HG03066 (cell line): Measurements from ENCODE around the gene CHD2.
"Not testable (repeated sequence)": the region's sequence is repeated elsewhere in the genome, so short reads cannot be mapped to it uniquely, and the experiment has no call there.

ENCODE experiments used
- ATAC-seq: cut with Tn5 transposase; IDR thresholded peaks from one replicate; pipeline ENCODE4 v1.9.1; 2021; ENCODE audit warnings: low read depth; ENCODE audit not compliant: unreplicated experiment

Gene CHD2

GRCh38 chr15:92903966-92904721 is 4.0 kb downstream of the CHD2 start:
- peak; percentile 68 for ATAC-seq

DNA sequence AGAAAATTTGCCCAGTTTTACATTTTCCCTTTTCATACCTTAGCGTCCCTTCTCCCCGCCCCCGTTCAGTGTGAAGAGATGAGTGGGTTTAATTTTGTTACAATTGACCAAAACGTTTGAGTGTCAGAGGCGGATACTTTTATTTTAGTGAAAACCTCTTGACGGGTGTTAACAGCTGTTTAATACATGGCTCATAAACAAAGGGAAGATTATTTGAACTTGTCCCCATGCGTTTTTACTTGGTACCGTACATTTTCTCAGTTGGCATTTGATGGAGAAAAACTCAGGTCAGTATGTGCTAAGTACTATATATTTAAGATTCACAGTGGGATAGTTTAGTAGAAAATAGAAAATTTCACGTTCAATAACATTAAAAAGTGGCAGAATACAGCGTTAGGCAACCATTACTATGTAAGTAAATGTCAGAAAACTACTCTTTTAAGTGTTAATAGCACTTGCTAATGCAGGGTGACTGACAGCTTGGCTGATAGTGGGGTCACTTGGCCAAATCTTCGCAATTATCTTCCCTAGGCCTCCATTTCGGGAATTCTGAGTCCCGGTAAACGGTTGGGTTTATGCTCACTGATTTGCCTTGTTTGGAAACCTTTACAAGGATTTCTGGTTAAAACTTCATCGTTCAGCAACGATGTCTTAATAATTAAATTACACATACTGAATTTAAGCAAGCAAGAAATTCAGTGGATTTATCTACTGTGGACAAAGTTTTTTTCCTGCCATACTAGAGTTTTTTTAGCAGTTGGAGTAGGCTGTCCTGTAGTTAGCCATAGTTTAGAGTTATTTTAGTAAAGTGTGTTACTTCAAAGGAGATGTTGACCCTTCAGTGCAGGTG is 4.8 kb downstream of the CHD2 start:
- ATAC-seq: no peak

GRCh38 chr15:92906020-92906419 is 5.9 kb downstream of the CHD2 start:
- no peak for ATAC-seq

DNA sequence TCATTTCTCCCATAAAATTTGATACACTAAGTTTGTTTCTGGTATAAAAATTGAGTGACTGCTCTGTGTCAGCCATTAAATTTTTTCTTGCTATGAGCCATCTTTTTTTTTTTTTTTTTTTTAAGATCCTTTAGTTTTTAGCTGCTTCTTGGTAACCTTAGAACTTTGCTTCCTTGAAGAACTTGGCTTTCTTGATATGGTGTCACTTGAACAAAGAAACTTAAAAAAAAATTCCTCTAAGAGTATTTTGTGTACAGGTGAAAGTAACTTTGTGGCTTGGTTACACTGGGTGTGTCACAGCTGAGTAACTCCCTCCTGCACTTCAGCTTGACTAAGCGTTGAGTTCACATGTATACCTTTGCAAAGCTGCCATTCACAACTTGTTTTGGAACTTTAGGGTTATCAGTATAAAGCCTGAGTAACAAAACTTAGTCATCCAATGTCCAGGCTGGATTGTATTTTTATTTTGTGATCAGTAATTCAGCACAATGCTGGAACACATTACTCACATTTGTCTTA is 6.5 kb downstream of the CHD2 start:
- ATAC-seq: peak; percentile 39

- ATAC-seq: no peak
These were observed 7.1 kb downstream of the CHD2 start for GRCh38 chr15:92907229-92907628.

- no peak for ATAC-seq
These were observed 8.0 kb downstream of the CHD2 start for GRCh38 chr15:92907896-92908712.

DNA sequence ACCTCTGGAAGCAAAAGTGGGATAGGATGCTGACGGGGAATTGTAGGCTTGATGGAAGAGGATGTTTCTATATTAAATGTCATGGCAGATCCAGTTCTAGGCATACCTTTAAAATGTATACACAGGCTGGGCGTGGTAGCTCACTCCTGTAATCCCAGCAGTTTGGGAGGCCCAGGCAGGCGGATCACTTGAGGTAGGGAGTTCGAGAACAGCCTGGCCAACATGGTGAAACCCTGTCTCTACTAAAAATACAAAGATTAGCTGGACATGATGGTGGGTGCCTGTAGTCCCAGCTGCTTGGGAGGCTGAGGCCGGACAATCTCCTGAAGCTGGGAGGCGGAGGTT is 8.6 kb downstream of the CHD2 start:
- no peak for ATAC-seq

GRCh38 chr15:92909136-92909781 is 9.1 kb downstream of the CHD2 start:
- ATAC-seq: no peak

GRCh38 chr15:92910451-92910850 is 10.3 kb downstream of the CHD2 start:
- no peak for ATAC-seq

- ATAC-seq: no peak
These were observed 14.0 kb downstream of the CHD2 start for GRCh38 chr15:92914103-92914499.

GRCh38 chr15:92914768-92915221 is 14.7 kb downstream of the CHD2 start:
- ATAC-seq: no peak

DNA sequence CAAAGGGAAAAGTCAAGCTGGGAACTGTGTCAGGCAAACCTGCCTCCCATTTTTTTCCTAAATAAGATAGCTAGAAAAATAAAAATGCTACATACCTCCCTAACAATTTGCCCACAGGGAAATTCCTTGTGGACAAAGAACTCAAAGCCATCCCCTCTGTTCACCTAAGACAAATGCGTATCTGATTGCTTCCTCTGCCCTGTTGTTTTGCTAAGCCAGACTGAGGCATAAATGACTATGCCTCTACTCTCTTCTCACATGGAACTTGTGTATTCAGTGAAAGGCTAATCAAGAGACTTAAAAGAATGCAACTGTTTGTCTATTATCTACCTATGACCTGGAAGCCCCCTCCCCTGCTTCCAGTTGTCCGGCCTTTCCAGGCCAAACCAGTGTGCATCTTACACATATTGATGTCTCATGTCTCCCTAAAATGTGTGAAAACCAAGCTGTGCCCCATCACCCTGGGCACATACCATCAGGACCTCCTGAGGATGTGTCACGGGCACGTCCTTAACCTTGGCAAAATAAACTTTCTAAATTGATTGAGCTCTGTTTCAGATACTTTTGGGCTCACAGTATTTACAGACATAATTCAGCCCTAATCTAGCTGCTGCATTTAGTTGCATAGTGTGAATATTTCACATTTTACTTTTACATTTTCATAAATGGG is 15.8 kb downstream of the CHD2 start:
- no peak for ATAC-seq

GRCh38 chr15:92917598-92918407 is 17.7 kb downstream of the CHD2 start:
- ATAC-seq: peak; percentile 51

- ATAC-seq: not testable (repeated sequence)
These were observed 18.8 kb downstream of the CHD2 start for GRCh38 chr15:92918881-92919280.

GRCh38 chr15:92920595-92921161 is 20.6 kb downstream of the CHD2 start:
- no peak for ATAC-seq

DNA sequence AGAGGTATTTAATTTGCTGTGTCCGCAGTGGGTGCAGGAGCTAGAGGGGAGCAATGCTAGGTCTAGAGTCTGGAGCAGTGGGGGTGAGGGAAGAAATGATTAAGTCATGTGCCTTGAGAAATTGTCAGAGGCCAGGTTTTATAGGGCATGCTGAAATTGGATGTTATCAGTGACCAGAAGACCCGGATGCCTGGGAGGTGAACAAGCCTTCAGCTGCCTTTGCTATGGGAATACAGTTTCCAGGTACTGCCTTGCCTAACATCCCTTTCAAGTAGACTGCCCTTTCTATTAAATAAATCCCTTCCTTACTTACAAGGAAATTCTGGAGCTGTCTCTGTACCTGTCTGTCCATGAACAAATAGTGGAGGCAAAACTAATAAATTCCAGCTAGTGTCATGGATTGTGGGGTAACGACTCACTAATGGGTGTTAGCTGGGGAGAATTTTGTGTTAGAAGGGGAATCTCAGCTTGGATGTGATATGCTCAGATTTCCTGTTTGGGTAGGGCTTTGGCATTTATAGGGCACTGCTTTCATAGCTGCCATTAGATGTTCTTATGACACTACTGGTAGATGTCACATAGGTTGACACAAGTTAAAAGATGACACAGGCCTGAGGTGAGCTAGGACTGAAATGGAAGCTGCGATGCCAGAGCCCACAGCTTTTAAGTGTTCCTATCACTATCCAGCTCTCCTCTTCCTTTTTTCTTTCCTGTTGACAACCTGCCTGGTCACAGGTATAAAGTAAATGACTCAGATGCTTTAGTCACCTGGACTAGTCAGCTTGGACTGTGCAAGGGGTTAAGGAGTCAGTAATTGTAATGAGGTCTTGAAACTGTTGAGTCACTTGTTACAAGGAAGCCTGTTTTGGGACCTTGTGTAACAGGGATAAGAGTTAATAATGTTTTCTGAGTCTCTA is 21.3 kb downstream of the CHD2 start:
- no peak for ATAC-seq

DNA sequence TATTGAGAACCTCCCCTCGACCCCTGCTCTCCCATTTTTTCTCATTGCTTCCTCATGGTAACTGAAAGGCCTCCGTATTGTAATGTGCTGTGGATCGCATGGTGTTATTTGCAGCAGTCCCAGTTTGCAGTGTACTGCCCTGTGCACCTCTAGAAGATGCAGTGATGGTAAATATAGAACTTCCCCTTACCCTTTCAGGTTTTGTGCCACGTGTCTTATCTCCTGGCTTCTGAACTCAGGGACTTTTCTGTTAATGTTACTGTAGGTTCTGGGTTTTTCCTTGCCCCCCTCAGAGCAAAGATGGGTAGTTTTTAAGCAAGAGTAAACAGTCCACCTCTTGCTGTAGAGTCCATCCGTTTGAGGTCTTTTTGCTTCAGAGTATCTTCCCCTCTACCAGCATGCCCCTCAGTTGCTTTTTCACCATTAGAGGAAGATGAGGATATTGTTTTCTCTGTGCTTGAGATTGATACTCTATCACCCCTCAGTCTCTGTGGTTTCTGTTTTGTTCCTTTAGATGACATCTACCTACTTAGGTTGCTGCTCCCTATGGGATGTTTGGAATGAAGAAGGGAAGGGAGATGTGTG is 22.4 kb downstream of the CHD2 start:
- peak; percentile 42 for ATAC-seq
